Myocyte (in vitro differentiated cells): ENCODE results near the gene CCL18. TPM values are rescaled to one million over a fixed set of nuclear protein-coding genes. Genes with fewer than 3 reads are reported as not detected.
A peak's percentile ranks its signal among the peaks of the same experiment; 100 is the strongest.
"Not testable (repeated sequence)": the region's sequence is repeated elsewhere in the genome, so short reads cannot be mapped to it uniquely, and the experiment has no call there.

Source experiments
- DNase-seq: peaks from one replicate; pipeline ENCODE4 v3.0.0-alpha.2; 2012; ENCODE audit warnings: low read depth
- total RNA-seq: library from RNA; depleted of rRNA; stranded (reverse); fragments of >200 nt; gene quantifications from 2 replicates; pipeline ENCODE4 v1.2.3, GENCODE V29; 2014

The CCL18 gene
- total RNA-seq, 1 donor from 2014 or later, result not detected

DNA sequence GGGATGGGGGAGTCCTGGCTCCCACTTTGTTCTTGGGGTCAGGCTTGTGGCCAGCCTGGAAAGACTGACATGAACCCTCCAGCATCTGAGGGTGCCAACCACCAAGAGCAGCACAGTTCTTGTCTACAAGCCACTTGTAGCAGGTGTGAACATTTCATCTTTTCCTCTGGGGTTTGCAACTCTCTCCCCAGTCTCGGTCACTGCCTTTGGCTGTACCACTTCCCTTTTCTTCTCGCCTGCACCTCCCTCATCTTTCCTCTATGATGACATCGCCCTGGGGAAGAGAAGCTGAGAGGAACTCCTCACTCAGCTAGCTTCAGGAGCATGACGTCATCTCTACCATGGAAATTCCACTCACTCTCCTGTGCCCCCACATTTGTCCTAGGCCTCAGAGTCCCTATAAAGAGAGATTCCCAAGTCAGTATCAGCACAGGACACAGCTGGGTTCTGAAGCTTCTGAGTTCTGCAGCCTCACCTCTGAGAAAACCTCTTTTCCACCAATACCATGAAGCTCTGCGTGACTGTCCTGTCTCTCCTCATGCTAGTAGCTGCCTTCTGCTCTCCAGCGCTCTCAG lies 39.4 kb downstream of the CCL18 start, which contains the start of gene CCL4:
Gene CCL4 (plus strand): TSS at position 427 of the 575 bp plus-strand sequence. CDS start 79 bp downstream, at position 506.
- not testable (repeated sequence) for DNase-seq

DNA sequence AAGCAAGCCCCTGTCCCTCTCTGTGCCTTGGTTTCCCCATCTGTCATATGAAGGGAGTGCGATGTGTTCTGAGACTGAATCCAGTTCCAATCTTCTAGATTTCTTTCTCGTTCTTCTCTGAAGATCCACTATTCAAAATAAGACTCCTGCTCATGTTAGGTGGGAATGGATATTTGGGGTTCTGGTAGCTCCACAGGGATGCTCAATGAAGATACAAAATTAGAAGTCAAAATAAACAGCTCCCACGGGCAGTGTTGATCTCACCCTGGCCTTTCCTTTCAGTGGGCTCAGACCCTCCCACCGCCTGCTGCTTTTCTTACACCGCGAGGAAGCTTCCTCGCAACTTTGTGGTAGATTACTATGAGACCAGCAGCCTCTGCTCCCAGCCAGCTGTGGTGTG lies 40.2 kb downstream of the CCL18 start:
- not testable (repeated sequence) for DNase-seq

DNA sequence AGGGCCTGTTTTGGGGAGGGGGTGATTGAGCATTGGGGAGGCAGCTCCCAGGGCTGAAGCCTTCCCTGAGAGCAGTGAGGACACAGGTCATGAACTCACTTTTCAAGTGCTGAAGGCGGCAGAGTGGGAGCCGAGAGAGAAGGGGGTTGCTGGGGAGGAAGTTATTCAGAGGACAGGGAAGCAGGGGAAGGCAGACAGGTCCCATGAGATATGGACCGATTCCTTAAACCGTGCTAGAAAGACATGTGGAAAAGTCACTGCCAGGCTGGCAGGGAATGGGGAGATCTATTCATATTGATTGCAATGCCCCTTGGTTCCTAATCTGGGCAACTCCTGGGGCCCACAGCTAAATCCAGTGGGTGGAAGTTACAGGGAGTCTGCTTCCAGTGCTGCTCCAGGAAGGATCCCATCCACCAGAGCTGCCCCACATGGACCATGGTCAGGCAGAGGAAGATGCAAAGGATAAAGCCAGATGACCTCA lies 40.7 kb downstream of the CCL18 start:
- no peak for DNase-seq

DNA sequence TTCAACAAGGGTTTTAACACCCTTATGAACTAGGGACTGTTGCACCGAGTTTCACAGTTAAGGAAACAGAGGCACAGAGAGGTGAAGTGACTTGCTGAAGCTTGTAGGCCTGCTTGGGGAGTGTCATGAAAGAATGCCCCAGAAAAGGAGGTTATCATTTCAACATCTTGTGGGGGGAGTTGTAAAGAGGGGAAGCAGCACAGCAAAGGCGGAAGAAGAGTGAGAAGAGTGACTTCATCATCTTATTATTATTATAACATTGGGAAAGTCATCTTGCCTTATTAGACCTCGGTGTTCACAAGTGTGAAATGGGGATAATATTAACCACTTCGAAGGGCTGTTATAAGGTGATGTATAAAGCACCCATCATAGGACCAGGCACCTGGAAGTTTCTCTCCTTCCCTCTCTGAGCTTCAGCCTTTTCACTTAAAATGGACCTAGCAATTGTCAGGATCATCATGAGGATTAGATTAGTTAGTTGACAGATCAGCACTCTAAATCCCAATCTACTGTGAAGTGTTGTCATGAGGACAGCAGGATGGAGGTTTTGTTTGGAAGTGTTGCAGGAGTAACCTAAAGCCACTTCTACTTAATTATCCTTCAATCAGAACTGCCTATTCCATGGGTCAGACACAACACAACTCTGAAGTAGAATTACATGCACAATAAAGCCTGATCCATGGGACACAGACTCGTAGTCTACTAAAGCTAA lies 41.9 kb downstream of the CCL18 start:
- no peak for DNase-seq

DNA sequence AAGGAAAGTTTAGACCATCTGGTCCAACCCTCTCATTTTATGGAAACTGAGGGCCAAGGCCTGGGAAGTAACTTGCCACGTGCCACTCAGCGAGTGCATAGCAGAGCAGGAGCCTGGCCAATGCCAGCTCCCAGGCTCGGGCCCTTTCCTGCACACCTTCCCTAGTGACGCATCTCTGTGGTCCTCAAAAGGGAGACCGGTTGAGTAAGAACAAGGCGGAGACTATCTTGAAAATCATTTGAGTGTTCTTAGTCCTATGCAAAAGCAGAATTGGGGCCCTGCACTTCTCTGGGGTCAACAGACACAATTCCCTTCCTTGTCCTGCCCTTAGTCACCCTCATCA lies 42.4 kb downstream of the CCL18 start:
- no peak for DNase-seq

DNA sequence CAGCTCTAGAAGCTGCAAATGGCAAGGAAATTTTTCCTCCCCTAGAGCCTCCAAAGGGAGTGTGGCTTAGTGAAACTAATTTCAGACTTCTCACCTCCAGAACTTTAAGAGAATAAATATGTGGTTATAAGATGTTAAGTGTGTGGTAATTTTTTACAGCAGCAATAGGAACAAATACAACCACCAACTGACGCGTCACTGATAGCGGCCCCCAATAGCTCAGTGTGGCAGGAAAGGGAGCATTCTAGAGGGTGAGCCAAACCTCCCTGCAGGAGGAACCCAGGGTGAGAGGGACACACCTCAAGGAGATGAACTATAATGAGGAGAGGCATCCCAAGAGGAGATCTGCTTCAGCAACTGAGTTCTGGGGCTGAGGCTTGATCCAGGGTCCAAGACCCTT lies 43.6 kb downstream of the CCL18 start:
- DNase-seq, result no peak

DNA sequence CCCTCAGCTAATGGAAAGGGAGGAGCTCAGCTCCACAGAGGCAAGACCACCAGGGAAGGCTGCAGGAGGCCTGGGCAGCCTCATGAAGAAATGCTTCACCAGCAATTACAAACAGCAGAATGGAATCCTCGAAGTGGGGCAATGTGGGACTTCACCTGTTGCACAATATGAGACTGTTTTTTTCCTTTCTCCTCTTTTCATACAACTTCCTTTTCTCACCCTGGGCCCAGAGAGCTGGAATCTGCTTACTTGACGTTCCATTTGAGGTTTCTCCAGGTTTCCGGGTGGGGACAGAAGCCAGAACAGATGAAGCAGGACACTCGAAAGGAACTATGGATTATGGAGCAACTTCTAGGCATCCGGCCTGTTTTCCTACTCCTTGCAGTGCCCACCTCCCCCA lies 44.2 kb downstream of the CCL18 start:
- DNase-seq, result not testable (repeated sequence)

DNA sequence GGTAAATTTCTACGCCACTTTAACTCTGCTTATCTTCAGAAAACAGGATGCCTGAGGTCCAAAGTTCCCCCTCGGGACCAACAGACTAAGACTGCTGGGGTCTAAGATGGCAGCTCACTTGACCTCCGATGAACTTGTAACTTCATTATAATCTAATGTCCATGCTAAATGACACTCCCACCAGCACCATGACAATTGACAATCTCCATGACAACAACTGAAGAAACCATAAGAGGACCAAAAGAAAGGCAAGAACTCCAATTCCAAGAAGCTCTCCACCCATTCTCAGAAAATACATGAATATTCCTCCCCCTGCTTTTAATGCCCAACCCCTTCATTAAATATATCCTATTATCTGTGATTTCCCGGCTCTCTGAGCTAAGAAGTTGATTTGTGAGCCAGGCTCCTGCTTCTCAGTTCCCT lies 47.0 kb downstream of the CCL18 start:
- DNase-seq, result no peak

DNA sequence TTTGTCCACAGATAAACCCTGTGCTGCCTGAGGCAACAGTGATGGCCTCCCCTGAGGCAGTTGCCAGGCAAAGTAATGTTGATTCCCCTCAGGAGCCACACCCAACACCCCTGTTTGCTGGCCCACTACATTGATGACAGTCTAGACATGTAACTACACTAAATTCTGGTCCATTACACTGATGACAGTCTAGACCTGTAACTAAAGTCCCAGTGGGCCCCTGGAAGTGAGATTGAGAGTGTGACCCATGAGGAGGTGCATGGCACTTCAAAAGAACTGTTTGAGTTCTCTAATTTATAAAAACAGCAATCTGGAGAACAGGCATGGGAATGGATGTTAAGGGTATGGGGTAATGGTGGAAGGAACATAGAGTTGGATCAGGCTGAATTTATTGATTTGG lies 48.5 kb downstream of the CCL18 start:
- DNase-seq, result no peak

DNA sequence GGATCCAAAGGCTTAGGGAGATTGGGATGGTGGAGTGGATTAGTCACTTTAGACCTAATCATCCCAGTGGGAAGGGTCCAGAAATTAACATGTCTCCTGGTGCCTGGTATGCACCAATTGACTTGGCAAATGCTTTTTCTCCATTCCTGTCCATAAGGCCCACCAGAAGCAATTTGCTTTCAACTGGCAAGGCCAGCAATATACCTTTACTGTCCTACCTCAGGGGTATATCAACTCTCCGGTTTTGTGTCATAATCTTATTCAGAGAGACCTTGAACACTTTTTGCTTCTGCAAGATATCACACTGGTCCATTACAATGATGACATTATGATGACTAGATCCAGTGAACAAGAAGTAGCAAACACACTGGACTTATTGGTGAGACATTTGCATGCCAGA lies 49.1 kb downstream of the CCL18 start:
- not testable (repeated sequence) for DNase-seq

DNA sequence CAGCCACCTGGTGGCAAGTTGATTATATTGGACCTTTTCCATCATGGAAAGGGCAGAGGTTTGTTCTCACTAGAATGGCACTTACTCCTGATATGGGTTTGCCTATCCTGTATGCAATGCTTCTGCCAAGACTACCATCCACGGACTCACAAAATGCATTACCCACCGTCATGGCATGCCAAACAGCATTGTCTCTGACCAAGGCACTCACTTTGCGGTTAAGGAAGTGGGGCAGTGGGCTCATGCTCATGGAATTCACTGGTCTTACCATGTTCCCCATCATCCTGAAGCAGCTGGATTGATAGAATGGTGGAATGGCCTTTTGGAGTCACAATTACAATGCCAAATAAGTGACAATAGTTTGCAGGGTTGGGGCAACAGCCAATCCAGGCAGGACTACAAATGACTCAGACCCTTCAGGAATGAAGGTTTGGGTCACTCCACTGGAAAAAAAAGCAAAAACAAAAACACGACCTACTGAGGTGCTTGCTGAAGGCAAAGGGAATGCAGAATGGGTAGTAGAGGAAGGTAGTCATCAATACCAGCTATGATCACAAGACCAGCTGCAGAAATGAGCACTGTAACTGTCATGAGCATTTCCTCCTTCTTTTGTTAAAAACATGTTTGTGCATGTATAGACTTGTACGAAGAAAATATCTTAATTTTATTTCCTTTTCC lies 51.0 kb downstream of the CCL18 start:
- DNase-seq, result peak; percentile 41

DNA sequence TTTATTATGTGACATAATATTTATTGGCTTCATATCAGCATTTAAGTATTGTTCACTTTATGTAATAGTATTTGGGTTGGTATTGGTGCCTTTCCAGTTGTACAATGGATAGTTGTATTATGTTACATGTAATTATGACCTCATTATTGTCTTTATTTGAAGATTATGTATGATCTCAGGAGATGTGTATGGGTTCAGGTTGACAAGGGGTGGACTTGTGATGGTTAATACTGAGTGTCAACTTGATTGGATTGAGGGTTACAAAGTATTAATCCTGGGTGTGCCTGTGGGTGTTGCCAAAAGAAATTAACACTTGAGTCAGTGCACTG lies 51.5 kb downstream of the CCL18 start:
- DNase-seq, result not testable (repeated sequence)

DNA sequence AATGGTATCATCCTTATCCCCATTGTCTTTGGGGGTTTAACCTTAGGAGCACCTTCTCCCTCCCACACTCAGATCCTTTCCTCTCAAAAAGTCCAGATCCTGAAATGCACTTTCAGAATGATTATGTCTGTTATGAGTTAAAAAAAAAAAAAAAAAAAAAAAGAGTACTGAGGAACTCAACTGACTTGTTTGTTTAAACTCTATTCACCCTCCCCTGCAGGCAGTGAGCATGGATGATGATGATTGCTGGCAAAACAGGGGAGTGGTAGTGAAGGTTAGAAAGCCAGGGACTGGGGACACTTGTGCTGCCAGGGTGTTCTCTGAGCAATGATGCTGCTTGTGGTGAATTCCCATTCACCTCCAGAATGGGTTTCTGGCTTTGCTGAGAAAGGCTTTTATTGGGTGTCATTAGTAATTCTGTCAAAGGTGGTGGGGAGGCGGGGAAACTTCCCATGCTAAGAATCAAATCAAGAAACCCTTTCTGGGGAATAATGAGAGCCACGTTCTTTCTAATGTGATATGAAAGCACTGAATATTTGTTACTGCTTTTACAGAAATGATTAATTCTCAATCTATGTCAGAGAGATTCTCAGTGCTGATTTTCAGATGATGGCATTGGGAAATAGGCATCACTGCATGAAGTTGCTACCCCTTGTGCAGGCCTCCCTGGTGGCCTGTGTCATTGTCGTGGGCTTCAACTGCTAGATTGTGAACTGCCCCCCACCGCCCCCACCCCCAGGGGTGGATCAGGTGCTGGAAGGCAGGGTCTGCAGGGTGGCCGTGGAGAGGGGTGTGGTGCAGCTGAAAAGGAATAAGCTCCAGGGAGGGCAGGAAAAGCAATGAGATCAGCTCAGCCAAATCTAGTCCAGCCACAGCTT lies 53.7 kb downstream of the CCL18 start:
- no peak for DNase-seq

DNA sequence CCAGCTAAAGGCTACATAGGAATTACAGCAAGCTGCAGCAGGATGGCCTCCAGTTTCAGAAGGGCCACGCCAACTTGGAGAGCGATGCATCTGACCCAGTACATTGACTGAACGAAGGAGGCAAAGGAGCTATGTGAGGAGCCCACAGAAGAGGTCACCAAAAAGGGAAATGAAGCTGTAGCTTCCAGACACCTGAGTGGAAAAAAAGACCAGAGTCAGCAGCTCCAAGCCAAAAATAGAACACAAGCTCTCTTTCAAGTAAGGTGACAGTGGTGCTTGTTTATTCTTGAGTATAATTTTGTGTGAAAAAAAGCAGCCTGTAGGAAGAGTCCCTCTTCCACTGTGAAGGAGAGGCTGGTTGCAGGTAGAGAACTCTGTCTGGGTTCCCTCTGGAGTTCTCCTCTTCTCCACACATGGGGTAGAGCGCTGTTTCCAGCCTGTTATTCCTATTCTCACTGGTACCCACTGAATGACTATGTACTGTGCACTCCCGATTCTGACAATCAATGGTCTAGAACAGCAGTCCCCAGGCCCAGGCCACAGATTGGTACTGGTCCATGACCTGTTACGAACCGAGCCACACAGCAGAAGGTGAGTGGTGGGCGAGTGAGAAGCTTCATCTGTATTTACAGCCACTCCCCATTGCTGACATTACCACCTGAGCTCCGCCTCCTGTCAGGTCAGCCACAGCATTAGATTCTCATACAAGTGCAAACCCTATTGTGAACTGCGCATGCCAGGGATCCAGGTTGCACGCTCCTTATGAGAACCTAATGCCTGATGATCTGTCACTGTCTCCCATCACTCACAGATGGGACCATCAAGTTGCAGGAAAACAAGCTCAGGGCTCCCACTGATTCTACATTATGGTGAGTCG lies 54.6 kb downstream of the CCL18 start:
- no peak for DNase-seq

DNA sequence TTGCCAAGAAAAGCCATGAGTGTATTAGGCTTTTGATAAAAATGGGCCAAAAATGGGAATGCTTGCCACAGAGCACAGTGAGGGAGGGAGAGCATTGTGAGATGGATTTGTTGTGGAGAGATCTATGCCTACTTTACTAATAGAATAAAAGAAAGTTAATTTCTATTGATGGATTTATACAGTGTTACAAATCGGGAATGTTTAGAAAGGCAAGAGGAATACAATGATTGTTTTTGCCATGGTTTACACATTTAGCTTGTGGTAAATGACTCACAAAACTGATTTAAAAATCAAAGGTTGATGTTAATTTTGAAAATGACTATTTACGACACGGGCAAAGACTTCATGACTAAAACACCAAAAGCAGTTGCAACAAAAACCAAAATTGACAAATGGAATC lies 56.1 kb downstream of the CCL18 start:
- no peak for DNase-seq

DNA sequence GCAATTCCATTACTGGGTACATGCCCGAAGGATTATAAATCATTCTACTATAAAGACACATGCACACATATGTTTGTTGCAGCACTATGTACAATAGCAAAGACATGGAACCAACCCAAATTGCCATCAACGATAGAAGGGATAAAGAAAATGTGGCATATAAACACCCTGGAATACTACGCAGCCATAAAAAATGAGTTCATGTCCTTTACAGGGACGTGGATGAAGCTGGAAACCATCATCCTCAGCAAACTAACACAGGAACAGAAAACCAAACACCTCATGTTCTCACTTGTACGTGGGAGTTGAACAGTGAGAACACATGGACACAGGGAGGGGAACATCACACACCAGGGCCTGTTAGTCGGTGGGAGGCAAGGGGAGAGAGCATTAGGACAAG lies 57.0 kb downstream of the CCL18 start:
- DNase-seq, result not testable (repeated sequence)
